ENCODE results near the gene MACF1.
"Not testable (repeated sequence)": the region's sequence is repeated elsewhere in the genome, so short reads cannot be mapped to it uniquely, and the experiment has no call there.

The MACF1 gene

GRCh38 chr1:39524591-39525365 is 320.3 kb downstream of the MACF1 start:
- DNase-seq, result no peak

GRCh38 chr1:39525366-39526165 is 321.1 kb downstream of the MACF1 start:
- no peak for DNase-seq

- DNase-seq, result no peak
Measured at GRCh38 chr1:39526466-39527189, 322.1 kb downstream of the MACF1 start.

- DNase-seq, result not testable (repeated sequence)
Measured at GRCh38 chr1:39527190-39527579, 322.7 kb downstream of the MACF1 start.

GRCh38 chr1:39528082-39528481 is 323.6 kb downstream of the MACF1 start:
- no peak for DNase-seq

GRCh38 chr1:39529901-39530535 is 325.5 kb downstream of the MACF1 start:
- no peak for DNase-seq

- DNase-seq, result no peak
Measured at GRCh38 chr1:39531526-39531925, 327.0 kb downstream of the MACF1 start.

GRCh38 chr1:39533442-39533841 is 328.9 kb downstream of the MACF1 start:
- DNase-seq, result no peak
